Ureter (tissue), 1 donor: Measurements from ENCODE around the gene GPS2. TPM values are rescaled to one million over a fixed set of nuclear protein-coding genes. Genes with fewer than 3 reads are reported as not detected.

ENCODE experiments used
- DNase-seq: peaks from one replicate; pipeline ENCODE4 v3.0.0-alpha.2; 2020; ENCODE audit warnings: low spot score
- total RNA-seq: library from RNA; stranded (reverse); gene quantifications from one replicate; pipeline ENCODE4 v1.2.4, GENCODE V29; 2023
- donor health status: DM: yes; HTN: yes; CAD: no.

Gene GPS2
- total RNA-seq, 1 donor from 2014 or later: 67.6 TPM

DNA sequence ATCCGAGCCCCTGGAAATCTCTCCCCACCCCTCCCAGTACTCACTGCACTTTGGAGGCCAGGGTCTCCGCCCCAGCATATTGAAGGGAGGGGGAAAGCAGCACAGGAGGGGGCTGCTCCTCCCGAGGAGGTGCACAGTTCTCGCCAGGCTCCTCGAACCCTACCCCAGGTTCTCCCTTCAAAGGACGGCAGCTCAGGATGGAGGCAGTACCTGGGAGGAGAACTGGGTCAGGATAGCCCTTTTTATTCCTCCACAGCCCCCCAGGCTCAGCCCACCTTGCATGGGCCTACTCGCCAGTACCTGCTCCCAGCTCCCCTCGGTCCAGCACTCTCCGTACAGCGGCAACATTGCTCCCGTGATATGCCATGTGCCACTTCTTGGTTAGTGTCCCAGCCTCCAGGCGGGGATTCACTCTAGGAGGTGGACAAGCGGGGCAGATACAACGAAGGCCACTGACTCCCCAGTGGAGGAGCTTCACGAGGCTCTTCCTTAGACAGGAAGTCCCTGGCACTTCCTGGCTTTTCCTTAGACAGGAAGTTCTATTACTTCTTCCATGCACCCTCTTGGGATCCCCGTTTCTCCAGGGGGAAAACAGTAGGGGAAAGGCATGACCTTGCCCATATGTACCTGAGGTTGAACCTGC lies 2.1 kb upstream of the GPS2 start:
- no peak for DNase-seq

DNA sequence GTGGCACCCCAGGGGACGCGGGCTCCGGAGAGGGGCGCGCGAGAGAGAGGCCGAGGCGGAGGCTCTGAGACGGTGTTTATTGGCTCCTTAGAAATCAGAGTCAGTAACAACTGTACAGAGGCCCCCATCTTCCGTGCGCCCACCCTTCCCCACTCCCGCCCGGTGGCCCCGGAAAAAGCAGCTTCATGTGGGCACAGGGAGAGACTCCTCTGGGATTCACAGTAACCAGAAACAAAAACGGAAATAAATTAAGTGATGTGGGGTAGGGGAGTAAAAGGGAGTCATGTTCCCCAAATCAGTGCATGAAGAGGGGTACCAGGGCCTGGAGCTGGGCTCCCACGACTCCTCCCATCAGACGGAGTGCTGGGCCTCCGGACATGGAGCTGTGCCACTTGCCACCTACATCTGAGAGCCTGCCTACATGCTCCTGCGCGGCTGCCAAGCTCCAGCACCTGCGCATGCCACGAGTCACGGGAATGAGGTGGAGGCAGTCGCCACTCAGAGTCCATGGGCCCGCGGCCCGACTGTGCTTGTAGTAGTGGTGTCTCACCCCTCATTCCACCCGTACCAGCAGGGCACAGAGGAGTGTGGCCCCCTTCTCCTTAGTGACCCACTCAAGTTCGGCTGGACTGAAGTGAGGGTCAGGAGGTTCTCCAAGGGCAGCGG lies 543 bp upstream of the GPS2 start:
- DNase-seq: no peak

DNA sequence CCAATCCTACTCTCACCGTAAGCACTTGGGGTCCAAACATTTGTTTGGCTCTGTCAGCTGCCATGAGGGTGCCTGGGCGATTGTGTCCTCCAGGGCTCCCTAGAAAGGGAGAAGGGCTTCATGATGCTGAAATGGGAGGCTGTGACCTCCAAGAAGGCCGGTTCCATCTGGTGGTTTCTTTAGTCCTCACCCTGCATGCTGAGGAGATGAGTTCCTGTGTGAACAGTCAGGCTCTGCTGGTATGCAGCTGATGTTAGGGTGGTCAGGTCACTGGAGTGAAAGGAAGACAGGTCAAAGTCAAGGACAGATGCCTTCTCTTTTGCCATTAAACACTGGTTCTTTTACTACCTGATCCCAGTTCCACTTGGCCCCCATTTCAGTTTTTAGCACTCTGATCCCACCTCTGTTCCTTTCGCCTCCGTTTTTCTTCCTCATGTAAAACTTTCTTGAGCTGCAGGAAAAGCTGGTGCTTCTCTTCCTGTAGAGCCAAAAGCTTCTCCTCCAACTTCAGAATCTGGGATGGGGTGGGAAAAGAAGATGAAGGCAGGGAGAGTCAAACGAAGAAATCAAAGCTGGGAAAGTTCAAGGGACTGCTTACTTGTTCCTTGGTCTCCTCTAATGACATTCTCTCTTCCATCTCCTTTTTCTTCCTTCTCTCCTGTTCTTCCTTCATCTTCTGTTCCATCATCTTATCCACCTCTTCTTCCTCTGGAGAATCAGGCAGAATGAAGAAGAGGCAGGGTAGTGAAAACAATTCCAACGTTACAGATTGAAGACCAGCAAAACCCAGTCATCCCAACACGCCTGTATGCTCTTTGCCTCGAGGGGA lies 1.1 kb downstream of the GPS2 start:
- no peak for DNase-seq

DNA sequence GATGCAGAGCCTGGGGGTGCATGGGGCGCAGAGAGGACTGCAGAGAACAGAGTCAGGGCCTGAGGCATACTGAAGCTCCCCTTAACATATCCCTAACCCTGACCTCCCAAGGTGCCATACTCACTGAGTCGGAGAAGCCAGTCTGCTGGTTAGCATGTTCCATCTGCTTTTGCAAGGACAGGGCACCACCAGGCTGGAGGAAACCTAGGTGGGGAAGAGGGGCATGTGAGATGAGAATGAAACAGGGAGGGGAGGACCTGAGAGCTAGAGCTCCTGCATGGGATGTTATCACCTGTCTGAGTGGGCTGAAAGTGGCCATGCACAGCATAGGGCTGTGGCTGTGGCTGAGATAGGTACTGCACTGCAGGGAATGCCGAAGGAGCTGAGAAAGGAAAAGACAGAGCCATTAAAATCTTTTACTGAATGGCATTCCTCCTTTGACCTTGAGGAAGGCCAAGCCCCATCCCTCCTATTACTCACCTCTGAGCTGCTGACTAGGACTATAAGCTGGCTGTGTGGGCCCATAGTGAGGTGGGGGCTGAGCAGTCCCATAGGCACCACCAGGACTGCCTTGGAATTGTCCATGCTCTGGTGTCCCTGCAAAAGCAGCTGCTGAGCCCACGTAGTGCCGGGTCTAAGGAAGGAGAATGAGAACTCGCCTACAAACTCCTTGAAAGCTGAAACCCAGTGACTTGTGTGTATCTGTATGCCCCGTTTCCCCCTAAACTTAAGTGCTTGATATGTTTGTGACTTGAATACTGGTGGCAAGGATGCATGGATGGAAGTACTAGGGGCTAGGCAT lies 1.9 kb downstream of the GPS2 start:
- no peak for DNase-seq

DNA sequence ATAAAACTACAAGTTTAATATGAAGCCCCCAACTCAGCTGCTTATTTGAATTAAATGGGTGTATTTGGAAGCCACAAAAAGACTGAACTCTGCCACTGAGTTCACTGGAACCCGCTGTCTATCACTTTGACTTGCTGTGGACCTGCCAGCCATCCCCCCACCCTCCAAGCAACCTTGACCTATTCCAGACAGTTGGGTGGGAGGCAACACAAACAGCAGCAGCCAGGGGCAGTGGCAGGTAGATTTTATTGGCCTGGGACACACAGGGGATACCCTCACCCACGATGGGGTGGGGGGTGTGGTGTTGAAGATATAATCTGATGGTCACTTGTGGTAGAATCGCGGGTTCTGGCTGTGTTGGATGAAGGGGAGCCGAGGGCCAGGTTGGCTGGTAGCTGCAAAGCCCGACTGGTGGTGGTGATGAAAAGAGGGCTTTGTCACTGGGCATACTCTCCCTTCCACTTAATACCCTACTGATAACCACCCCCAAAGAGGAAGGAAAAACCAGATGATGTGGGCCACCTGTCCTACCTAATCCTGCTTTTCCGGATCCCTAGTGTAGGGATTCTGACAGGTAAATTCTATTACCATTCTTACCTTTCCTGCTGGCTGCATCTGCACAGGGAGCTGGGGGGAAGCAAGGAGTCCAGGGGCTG lies 2.6 kb downstream of the GPS2 start:
- no peak for DNase-seq

DNA sequence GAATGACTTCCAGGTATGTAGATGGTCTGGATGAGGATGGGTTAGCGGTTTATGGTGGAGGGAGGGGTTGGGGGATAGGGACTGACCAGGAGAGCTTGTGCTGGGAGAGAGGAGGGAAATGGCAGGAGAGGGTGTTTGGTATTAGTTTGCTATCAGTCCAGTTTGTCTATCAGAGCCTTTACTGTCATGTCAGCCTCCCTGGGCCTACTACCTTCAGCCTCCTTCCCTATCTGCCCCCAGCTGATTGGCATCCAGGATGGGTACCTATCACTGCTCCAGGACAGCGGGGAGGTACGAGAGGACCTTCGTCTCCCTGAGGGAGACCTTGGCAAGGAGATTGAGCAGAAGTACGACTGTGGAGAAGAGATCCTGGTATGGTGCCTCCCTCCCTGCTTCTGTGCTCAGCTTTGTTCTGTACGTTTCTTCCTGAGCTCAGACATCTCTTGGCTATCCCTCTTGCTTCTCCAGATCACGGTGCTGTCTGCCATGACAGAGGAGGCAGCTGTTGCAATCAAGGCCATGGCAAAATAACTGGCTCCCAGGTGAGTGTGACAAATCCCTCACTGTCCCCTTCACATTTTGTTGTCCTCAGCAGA lies 4.0 kb downstream of the GPS2 start:
- DNase-seq: no peak

DNA sequence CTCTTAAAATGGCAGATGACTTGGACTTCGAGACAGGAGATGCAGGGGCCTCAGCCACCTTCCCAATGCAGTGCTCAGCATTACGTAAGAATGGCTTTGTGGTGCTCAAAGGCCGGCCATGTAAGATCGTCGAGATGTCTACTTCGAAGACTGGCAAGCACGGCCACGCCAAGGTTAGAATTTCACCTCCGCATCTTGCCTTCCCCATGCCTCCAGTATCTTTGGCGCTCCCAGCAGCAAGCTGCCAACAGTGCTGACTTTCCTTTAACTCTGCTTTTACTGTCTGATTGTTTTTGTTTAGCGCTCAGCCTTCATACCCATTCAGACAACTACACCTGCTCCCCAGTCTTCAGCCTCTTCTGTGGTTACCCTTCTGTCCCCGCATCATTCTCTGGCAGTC lies 5.5 kb downstream of the GPS2 start:
- no peak for DNase-seq

DNA sequence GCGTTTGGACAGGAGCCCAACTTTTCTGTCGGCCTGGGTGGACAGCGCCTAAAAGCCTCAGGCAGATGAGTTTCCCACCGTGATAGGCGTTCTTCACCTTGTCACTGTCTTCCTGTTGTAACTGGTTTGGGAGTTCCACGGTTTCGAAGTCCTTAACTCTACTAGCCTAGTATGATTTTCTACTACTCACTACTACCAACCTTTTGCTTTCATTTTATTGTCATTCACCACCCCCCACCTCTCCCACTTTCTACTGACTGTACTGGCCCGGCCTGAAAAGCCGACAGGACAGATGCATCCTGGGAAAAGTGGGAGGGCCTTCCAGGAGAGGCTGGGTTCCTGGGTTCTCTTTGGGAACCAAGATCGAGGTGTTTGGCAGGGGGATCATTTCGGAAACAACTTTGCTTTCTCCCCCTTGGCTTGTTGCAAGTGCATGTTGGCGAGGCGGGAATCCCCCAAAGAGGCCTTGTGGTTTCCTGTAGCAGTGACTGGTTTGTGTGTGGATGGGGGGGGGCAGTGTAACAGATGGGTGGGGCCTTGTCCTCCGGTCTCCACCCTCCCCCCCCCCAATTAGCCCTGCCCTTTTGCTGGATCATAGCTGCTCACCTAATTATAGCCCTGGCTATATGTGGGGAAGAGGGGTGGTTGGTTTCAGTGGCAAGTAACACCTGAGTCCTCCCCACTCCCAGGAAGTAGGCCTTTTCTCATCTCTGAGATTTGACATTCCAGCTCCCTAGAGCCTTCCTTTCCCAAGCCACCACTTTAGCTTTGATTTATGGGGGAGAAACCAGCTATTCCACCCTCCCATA lies 6.3 kb downstream of the GPS2 start:
- peak; percentile 88 for DNase-seq

DNA sequence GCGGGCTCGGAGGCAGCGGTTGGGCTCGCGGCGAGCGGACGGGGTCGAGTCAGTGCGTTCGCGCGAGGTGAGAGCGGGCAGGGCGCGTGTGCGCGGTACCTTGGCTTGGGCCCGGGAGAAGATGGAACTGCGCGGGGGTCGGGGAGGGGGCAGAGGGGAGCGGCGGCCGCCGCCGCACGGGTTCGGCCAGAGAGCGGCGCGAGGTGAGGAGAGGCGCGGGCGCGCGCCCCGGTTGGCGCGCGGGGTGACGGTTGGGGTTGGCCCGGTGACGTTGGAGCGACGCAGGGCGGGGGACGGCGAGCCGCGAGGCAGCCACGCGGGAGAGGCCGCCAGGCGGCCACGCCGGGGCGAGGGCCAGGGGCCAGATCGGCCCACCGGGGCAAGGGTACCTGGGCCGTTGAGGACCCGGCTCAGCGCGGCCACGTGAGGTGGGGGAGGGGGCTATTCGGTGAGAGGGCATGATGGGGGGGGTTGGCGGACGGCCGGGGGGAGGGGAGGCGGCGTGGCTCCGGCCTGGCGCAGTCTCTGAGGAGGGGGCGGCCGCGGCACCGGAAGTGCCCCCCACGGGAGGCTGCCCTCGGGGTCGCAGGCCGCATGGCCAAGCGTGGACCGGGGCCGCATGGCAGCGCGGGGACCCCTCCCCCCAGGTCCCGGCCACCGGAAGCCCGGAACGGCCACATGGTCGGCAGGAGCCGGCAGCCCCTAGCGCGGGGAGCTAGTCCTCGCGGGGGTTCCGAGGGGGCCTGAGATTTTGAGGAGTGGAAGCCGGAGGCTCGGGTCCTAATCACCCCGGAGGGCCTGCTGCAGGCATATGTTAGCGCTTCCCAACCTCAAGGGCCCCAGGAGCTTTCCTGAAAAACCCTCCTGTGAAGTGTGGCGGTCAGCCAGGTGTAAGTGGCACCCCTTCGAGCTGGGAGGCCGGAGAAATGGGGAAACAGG lies 7.2 kb downstream of the GPS2 start:
- DNase-seq: peak; percentile 75

DNA sequence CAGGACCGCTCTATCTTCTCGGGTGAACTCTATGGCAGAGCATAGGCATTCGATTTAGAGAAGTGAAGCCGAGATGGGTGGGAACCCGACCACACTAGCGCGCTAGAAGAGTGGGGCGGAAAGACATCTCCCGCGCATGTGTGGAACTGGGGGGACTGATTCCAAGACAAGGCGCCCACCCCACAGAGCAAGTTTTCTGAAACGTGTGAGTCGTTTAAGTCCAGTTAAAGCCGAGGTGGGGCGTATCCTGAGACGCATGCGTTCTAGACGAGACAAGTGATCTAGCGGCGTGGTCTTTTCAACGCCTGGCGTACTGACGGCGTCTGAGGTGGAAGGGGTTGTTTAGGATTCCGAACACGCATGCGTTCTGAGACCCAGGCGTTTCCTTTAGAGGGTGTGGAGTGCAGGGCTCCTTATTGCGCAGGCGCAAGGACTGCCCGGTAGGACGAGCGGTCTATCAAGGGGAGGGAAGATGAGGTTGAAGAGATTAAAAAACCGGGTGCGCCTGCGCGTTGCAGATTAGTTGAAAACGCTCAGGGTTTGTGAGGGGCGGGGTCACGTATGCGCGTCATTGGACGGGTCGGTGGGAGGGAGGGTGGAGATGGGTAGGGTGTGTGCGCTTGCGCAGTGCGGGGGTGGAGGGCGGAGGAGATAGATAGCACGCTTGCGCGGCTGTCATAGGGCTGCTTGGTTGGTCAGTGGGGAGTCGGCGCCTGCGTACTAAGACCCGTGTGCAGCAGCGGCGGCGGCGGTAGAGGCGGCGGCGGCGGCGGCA lies 8.1 kb downstream of the GPS2 start, which contains the start of gene EIF5A:
Gene EIF5A, plus strand, starts transcription at position 718 of the 775 bp plus-strand sequence. CDS start 2,008 bp downstream, outside the sequence.
- DNase-seq: peak; percentile 100

DNA sequence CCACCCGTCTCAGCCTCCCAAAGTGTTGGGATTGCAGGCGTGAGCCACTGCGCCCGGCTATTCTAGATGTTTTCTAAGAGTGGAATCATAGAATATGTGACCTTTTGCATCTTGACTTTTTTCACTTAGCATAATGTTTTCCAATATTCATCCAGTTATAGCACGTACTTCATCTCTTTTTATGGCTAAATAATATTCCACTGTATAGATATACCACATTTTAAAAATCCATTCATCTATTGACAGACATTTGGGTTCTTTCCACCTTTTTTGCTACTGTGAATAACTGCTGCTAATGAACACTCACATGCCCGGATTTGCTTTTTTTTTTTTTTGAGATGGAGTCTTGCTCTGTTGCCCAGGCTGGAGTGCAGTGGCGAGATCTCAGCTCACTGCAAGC lies 11.0 kb downstream of the GPS2 start:
- no peak for DNase-seq

DNA sequence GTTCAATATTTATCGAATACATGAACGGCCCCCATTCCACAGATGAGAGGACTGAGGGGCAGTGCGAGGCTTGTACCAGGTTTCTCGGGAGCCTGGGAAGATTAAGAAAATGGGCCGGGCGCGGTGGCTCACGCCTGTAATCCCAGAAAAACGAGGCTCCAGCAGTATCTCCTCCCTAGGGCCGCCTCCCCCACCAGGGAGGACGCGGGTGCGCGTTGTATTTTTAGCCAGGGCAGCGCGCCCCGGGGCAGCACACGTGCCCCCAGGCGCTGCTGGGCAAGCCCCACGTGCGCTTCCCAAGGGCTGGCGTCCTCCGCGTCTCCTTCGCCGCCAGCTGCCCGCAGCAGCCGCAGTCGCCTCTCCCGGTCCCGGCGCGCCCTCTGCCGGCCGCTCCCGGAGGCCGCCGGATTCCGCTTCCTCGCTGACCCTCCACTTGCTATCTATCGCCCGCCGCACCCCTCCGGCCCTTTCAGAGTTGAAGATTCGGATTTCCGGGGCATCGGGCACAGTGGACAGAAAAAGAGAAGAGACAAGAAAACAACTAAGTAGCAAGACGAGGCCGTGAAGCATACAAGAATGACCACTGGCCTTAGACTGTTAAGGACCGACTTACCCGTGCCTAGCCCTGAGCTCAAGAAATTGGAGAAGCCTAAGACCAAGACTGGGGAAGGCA lies 18.8 kb downstream of the GPS2 start:
- peak; percentile 77 for DNase-seq

DNA sequence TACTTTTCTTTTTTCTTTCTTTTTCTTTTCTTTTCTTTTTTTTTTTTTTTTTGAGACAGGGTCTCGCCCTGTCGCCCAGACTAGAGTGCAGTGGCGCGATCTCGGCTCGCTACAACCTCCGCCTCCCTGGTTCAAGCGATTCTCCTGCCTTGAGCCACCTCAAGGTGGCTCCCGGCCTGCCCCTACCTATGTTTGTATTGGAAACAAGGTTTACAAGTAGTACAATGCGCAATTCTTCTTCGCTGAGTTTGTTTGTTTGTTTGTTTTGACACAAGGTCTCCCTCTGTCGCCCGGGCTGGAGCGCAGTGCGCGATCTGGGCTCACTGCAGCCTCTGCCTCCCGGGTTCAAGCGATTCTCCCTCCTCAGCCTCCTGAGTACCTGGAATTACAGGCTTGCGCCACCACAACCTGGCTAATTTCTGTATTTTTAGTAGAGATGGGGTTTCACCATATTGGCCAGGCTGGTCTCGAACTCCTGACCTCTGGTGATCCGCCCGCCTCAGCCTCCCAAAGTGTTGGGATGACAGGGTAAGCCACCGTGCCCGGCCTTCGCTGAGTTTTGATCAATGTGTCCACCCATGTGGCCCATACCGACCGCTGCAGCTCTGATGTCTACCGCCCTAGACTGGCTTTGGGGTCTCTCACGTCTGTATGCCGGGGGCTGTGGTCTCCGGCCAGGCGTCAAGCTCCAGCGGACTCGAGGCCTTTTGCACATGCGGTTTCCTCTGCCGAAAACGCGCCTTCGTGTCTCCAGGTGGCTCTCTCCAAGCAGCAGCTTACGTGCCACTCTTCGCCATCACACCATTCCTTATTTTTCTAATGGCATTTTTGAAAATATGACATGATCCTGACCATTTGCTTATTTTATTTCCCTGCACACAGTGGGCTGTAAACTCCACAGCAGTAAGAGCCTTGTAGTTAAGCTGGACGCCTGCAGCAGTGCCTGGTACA lies 19.7 kb downstream of the GPS2 start:
- DNase-seq: no peak

DNA sequence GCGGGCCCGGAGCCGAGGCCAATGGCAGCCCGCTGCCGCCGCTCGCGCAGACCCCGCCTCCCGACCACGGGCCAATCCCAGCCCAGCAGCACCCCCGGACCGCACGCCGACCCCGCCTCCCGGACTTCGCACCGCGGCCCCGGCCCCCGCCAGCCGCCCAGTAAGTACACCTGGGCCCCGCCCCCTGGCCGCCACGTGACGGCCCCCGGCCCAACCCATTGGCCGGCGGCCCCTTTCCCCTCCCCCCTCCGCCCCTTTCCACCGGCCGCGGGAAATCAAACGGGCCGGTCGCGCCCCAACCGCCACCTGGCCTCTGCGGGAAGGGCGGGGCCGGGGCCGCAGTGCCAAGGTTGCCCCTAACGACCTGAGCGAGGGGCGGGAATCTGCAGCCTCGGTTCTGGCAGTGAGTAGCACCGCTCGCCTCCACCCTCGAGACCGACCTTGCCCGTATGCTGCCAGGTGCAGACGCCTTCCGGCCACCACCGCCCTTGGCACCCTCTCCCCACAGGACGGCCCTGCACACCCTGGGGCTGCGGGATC lies 20.5 kb downstream of the GPS2 start, which contains the start of gene YBX2:
Gene YBX2, minus strand, starts transcription at position 26 of the 540 bp plus-strand sequence. CDS start 139 bp downstream, outside the sequence.
- DNase-seq: peak; percentile 64

DNA sequence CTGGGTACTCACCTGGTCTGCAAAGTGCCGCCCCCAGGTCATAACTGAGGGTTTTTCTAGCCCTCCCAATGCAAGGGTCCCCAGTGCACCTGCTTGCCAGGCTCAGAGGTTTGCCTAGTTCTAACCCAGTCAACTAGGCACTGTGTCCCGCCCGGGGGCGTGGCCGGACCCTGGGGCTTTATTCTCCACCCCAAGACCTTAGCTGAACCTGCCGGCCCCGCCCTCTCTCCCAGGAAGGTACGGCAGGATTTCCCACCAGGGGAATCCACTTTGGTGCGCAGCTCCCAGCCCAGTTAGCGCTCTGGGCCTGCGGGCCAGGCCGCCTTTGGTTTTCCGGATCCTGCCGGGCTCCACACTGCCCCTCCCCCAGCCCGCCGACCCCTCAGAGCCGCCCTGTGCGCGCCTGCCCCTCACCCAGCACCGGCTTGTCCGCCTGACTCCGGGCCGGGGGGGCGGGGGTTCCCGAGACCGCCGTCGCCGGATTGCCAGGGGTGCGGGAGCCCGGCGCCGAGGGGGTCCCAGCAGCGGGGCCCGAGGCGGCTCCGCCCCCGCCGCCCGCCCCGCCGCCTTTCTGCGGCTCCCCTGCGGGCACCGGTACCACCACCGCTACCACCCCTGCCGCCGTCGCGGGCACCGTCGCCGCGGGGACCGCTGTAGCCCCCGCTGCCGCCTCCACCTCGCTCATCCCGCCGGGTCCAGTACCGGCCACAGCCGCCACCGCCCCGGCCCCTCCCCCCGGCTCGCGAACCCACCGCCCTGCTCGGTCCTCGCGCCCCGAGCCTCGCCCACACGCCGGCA lies 21.1 kb downstream of the GPS2 start:
- no peak for DNase-seq
